Stimulated activated effector memory CD8-positive, alpha-beta T cell treated with anti-CD3 and anti-CD28 coated beads, Interleukin-12 subunit alpha, Interleukin-12 subunit beta, amount 100 ng/mL, for 72 hours (primary cell): ENCODE measurements around the gene GRP.

Experiments
- ATAC-seq: fragments of 150-1000 bp; cut with Tn5 transposase; 2 replicates; pipeline ENCODE4 v1.10.0; 2021
- DNase-seq, 2 donors: peaks; one replicate each; pipeline ENCODE4 v3.0.0; 2021 to 2022; ENCODE audit warnings: low spot score in 2 of 2
- H3K27ac Mint-ChIP-seq: one replicate; pipeline ENCODE4 v1.8.0; 2022; ENCODE audit warnings: mild to moderate bottlenecking, mixed read lengths
- H3K36me3 Mint-ChIP-seq: one replicate; pipeline ENCODE4 v1.8.0; 2022; ENCODE audit warnings: mild to moderate bottlenecking, mixed read lengths
- H3K4me1 Mint-ChIP-seq: one replicate; pipeline ENCODE4 v1.8.0; 2022; ENCODE audit warnings: mixed read lengths
- H3K4me3 Mint-ChIP-seq: one replicate; pipeline ENCODE4 v1.8.0; 2022; ENCODE audit warnings: mild to moderate bottlenecking, mixed read lengths
- H3K9me3 Mint-ChIP-seq: one replicate; pipeline ENCODE4 v1.8.0; 2022; ENCODE audit warnings: mixed read lengths

GRP gene

DNA sequence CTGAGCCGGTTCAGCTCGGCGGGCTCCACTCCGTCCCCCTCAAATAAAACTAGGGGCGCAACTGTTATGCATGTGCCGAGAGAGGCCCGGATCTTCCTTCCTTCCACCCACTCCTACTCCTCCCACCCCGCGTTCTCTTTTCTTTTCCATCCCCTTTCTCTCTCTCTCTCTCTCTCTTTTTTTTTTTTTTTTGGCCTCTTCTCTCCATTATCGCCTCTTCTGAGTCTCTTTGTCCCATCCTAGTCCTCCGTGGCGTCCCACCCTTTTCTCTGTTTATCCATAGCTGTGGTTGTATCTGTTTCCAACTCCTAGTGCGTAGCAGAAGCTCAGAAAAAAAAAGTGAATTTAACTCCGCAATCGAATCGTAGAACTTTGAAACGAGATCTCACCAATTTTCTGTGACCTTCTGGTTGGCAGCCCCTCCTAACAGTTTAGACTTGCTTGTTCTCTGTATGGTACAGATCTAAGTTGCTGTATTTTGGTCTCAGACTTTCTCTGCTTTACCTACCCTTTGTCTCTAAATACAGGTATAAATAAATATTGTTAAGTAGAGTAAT is 49.7 kb downstream of the GRP start:
- Mint-ChIP-seq H3K4me3 (peak overlapping the region; percentile 54), H3K4me1 (peaks cover 30% of the 10 kb centered on the region), H3K36me3 (no peaks in the 10 kb centered on the region), H3K27ac (no peak overlapping the region), H3K9me3 (no peaks in the 10 kb centered on the region)
- DNase-seq (no peak), ATAC-seq (no peak)

DNA sequence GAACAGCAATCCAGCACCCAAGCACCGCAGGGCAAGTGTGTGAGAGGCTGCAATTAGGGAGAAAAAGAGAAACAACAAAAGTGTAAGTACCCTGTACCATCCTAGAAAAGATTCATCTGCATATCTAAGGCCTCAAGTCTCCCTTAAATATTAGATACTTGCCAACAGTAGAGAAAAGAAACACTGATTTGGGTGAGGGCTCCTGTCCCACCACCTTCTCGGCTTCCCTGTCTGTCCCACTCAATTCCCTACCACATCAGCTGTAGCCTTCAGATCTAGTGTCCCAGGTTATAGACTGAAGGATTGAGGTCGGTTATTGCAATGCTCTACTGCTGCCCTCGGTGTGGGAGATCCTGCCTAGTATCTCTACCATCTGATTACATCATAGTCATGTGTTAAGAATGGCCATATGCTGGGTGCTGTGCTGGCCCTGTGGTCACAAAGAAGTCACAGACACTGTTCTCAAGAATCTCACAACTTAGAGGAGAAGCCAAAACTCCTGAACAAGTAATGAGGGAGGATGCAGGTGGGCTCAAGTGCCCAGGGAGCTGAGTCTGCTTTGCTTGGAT is 50.8 kb downstream of the GRP start:
- Mint-ChIP-seq H3K27ac (no peak overlapping the region), H3K36me3 (no peaks in the 10 kb centered on the region), H3K4me1 (peaks cover 32% of the 10 kb centered on the region), H3K4me3 (no peak overlapping the region), H3K9me3 (no peaks in the 10 kb centered on the region)
- no peak for ATAC-seq
- DNase-seq, result no peak

DNA sequence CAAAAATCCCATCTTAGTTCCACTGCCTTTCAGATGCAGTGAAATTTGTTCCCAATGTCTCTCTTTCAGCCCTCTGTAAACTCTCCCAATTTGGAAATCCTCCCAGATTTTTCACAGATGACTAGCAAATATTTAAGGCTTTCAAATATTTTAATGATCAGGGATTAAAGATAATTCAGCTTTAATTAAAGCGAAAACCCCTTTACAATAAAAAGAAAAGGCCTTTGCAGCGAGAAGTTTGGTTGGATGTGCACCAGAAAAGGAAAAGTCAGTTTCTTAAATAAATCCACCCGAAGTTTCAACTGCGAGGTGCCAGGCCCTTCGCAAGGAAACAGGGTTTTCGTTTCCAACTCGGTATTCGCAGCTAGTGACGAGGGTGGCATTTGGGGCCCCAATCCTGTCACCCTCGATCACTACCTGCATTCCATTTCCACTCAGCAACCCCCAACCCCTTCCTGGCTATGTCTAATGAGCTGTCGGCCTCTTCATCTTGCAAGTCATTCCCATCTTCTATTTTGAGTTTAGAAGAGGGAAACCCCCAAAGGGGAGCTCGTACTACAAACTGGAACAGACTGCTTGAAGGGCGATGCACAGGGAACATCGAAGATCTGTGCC is 51.8 kb downstream of the GRP start:
- Mint-ChIP-seq H3K9me3 (no peaks in the 10 kb centered on the region), H3K27ac (no peak overlapping the region), H3K4me3 (no peak overlapping the region), H3K36me3 (no peaks in the 10 kb centered on the region), H3K4me1 (peaks cover 32% of the 10 kb centered on the region)
- no peak for ATAC-seq
- no peak for DNase-seq

DNA sequence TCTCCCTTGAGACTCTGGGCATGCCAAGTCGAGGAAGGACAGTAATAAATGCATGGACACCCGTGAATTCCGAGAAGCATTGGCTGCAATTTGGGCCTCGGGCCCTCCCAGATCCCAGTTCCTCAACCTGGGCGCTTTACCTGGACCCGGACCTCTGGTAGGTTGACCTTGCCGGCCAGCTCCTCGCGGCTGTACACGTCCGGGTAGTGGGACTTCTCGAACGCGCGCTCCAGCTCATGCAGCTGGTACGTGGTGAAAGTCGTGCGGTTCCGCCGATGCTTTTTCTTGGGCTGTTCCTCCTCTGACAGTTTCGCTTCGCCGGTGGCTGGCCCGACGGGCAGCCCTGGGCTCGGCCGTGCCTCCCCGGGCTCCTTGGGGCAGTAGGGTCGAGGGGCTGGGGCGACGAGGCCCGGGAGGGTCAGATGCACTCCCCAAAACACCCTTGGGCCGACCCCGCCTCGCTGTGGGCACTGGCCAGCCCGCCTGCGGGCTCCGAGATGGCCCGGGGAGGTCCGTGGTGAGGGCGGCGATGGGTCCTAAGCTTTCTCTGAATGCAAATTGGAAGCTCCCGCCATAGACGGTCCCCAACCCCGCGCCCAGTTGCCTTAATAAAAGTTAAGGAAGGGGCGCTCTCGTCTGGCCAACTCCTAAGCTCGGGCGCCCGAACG is 52.4 kb downstream of the GRP start:
- H3K36me3 Mint-ChIP-seq, result no peaks in the 10 kb centered on the region
- ATAC-seq (no peak), DNase-seq (no peak)
- peaks cover 32% of the 10 kb centered on the region for H3K4me1 Mint-ChIP-seq
- H3K4me3 Mint-ChIP-seq, result no peak overlapping the region
- no peaks in the 10 kb centered on the region for H3K9me3 Mint-ChIP-seq
- H3K27ac Mint-ChIP-seq, result no peak overlapping the region

DNA sequence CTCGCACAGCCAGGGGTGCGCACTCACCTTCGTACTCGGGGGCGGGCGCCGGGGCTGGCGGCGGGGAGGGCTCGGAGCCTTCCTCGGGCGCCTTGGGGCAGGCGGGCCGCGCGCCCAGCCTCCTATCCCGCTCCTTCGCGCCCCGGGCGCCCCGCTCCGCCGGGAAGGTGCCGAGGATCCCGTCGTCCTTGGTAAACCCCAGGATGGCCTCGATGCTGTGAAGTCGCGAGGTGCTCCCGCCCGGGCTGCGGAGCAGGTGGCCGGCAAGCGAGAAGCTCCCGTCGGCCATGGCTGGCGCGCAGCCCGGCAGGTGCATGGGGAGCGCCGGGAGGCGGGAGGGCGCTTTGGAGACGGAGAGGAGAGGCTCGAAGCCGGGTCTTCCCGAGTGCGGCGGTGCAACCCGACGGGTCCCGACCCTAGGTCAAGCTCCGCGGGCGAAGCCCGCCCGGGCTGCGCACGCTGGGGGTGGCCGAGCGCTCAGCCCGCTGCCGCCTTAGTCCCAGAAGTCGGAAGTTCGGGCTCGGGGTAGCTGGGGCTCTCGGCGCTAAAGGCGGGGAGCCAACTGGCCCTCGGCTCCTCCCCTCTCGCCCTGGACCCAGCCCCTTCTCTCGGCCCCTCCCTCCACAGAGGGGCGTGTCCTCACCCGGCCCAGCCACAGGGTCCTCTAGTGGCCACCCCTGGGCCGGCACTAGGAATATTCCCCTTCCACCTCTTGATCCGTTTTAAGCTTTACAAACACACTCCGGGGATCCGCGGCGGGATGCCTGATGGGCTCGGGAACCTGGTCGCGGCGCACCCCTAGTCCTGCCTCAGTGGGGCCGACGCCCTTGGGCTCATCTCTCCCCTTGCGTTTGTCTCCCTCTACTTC is 53.2 kb downstream of the GRP start, which contains the start of gene RAX:
Gene RAX (minus strand): TSS at position 564 of the 868 bp plus-strand sequence. CDS start 248 bp downstream, at position 316.
- ATAC-seq (no peak), DNase-seq (peak in 1 of 2 donors; percentile 56)
- no peaks in the 10 kb centered on the region for H3K36me3 Mint-ChIP-seq
- H3K4me1 Mint-ChIP-seq, result peaks cover 31% of the 10 kb centered on the region
- H3K4me3 Mint-ChIP-seq, result peak within 1 kb of the TSS; percentile 30
- no peaks in the 10 kb centered on the region for H3K9me3 Mint-ChIP-seq
- no peak within 1 kb of the TSS for H3K27ac Mint-ChIP-seq

DNA sequence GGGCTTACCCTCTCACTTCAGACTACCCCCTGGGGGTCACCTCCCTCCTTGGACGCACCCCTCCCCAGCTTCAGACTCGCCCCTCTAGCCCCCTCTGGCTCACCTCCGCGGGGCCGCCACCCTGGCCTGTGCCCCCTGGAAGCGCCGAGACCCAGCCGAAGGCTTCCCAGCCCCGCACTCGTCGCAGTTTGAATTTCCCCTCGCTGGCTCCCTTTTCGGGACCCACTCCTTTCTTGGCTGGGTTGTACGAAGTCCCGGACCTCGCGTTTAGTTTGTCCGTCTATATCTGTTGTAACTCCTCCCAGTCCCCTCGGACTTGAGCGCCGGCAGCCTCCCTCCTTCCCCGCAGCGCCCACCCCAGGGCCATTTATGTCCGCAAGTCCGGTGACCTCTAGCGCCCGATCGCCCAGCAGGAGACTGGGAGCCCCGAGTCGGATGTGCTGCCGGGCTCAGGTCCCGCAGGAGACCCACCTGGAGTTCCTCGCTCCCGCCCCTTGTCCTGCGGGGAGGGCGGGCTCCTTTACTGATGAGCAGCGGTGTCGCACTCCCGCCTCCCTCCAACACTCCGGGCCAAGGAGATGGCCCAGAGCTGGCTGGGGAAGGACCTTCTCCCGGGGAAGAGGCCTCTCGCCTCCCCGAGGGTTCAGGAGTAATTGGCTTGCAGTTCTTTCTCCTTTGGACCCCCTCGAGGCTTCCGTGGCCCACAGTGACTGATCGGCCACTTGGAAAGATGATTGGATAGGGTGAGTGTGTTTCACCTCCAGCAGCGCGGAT is 54.0 kb downstream of the GRP start:
- H3K4me3 Mint-ChIP-seq, result peak overlapping the region; percentile 30
- no peaks in the 10 kb centered on the region for H3K9me3 Mint-ChIP-seq
- H3K4me1 Mint-ChIP-seq, result peaks cover 22% of the 10 kb centered on the region
- no peak overlapping the region for H3K27ac Mint-ChIP-seq
- ATAC-seq (no peak), DNase-seq (no peak)
- no peaks in the 10 kb centered on the region for H3K36me3 Mint-ChIP-seq

DNA sequence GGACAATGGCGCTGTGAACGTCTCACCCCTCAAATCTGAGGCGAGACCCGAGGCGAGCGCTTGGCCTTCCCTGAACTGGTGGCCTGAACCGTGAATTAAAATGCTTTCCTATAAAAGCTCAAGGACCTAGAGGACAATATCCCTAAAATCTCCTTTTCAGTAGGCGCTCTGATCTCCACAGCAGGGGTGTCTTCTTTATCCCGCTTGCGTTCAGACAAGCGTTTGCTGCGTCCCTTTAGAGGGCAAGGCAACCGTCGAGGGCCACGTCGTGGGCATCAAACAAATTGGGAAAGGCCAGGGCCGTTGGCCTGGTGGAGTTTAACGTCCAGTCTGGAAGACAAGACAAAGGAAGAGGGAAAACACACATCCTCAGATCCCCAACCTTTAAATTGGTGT is 54.6 kb downstream of the GRP start:
- DNase-seq (no peak), ATAC-seq (no peak)
- Mint-ChIP-seq H3K9me3 (no peaks in the 10 kb centered on the region), H3K4me1 (peaks cover 20% of the 10 kb centered on the region), H3K27ac (no peak overlapping the region), H3K36me3 (no peaks in the 10 kb centered on the region), H3K4me3 (no peak overlapping the region)

DNA sequence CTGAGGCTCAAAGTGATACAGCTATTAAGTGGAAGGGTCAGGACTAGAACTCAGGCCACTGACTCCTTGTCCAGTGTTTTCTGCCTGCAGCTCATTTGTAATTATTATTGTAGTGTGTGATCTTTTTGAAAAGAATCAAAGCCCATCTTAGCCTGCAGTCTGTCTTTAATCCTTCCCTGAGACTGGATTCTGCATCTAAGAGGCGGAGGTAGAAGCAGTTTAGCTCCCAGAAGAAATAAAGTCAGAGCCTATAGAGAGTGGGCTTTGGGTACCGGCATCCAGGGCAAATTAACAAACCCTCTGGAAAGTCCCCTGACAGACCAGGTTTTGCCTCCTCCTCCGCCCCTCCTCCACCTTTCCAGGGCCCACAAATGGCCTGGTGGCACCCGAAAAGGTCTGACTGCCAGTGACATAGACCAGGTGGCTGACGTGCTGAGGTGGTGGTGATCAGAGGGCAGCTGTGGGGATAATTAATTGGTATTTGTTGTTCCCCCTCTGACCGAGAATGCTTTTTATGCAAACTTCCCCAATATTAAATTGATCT is 55.5 kb downstream of the GRP start:
- DNase-seq, result no peak
- ATAC-seq, result no peak
- H3K9me3 Mint-ChIP-seq, result no peaks in the 10 kb centered on the region
- H3K36me3 Mint-ChIP-seq, result no peaks in the 10 kb centered on the region
- H3K4me1 Mint-ChIP-seq, result peaks cover 16% of the 10 kb centered on the region
- H3K4me3 Mint-ChIP-seq, result no peak overlapping the region
- H3K27ac Mint-ChIP-seq, result no peak overlapping the region

DNA sequence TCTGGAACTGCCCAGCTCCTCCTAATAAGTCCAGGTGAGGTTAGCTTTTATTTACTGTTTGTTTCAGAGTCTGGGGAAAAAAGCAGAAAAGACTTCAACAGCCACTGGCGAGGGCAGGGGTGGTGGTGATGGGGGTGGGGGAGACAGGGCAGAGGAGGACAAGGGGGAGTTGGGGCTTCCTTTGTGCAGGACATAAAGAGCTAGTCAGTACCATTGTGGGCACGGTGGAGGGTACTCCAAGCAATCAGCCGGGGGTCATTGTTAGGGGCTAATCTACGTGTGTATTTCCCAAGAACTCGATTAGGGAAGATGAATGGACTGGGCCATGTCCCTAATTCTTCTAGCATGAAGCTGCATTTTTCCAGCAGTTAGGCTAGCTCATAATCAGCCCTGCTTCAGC is 56.1 kb downstream of the GRP start:
- Mint-ChIP-seq H3K36me3 (no peaks in the 10 kb centered on the region), H3K9me3 (no peaks in the 10 kb centered on the region), H3K4me3 (no peak overlapping the region), H3K4me1 (peaks cover 16% of the 10 kb centered on the region), H3K27ac (no peak overlapping the region)
- ATAC-seq (no peak), DNase-seq (no peak)

DNA sequence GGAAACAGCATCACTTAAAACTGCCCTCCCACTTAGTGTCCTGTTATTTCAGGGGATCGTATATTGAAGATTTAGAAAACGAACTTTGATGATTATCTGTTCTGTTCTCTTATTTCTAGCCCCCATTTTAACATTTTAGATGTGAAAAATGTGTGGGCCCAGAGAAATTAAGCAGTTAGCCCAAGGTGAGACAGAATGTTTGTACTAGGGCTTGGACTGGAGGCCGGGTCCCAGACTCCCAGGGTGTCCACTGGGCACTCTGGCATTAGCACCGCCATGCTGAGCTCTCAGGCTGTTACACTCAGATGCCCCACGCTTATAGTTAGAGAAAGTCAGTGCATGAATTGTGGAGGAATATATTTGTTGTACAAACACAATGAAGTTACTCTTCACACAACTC is 58.8 kb downstream of the GRP start:
- H3K36me3 Mint-ChIP-seq, result no peaks in the 10 kb centered on the region
- ATAC-seq, result no peak
- H3K4me1 Mint-ChIP-seq, result peaks cover 11% of the 10 kb centered on the region
- DNase-seq, result no peak
- no peak overlapping the region for H3K27ac Mint-ChIP-seq
- no peak overlapping the region for H3K4me3 Mint-ChIP-seq
- H3K9me3 Mint-ChIP-seq, result no peaks in the 10 kb centered on the region

DNA sequence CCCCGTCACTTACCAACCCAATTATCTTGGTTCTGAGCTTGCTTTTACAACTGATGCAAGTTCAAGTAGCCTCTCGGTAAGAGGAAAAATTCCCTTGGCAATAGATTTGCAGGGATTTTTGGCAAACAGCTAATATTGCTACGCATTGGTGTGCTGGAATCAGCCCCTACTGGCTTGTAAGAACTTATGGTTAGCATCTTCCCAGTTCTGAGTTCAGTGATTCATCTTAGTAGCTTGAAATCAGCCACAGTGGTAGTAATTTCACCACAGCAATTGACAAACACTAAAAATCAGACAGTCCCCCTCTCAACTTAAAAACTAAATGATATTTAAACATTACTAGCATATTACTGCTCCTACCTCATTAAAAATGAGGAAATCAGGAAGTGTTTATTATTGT is 59.2 kb downstream of the GRP start:
- no peaks in the 10 kb centered on the region for H3K9me3 Mint-ChIP-seq
- no peak overlapping the region for H3K4me3 Mint-ChIP-seq
- H3K36me3 Mint-ChIP-seq, result no peaks in the 10 kb centered on the region
- ATAC-seq, result peak; percentile 70
- DNase-seq, result no peak
- peaks cover 7% of the 10 kb centered on the region for H3K4me1 Mint-ChIP-seq
- no peak overlapping the region for H3K27ac Mint-ChIP-seq

DNA sequence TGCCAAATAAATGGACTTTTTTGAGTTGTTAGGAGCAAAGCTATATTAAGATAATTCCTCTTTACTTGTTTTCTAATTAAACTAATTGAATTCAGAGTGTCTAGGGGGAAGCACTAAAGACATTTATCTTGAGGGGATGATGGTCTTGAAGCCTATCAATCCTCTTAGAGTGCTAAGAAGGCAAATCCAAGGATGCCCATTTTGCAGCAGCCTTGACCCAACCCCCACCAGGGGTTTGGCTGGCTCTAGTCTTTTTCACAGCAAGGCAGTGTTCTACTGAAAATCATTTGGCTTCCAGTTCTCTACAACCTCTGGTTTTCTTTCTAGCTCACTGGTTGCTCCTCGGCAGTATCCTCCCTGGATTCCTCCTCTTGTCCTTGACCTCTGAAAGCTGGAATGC is 59.8 kb downstream of the GRP start:
- H3K4me1 Mint-ChIP-seq, result peaks cover 1% of the 10 kb centered on the region
- no peaks in the 10 kb centered on the region for H3K36me3 Mint-ChIP-seq
- H3K27ac Mint-ChIP-seq, result no peak overlapping the region
- no peak for DNase-seq
- ATAC-seq, result no peak
- H3K4me3 Mint-ChIP-seq, result no peak overlapping the region
- no peaks in the 10 kb centered on the region for H3K9me3 Mint-ChIP-seq
